K562 (cell line): ENCODE measurements around the gene DIPK1B. TPM values are rescaled to one million over a fixed set of nuclear protein-coding genes. Genes with fewer than 3 reads are reported as not detected.

ENCODE experiments used
- BCLAF1 ChIP-seq, 2 experiments: fragments of 450-650 bp in 1 of 2; IDR thresholded peaks; 2 replicates each; pipeline ENCODE4 v1.6.1; 2011 to 2017; ENCODE audit warnings: low read depth in 2 of 2, antibody characterized with exemption in 1 of 2, borderline replicate concordance in 1 of 2, low read length in 1 of 2, mild to moderate bottlenecking in 1 of 2, mixed read lengths in 1 of 2; ENCODE audit not compliant: control insufficient read depth in 1 of 2
- BRD4 ChIP-seq: fragments of 200-600 bp; sonication (generic); IDR thresholded peaks from 2 replicates; pipeline ENCODE4 v1.6.1; 2017; ENCODE audit warnings: inconsistent platforms
- ETS1 ChIP-seq: conservative IDR thresholded peaks from 2 replicates; pipeline ENCODE4 v1.6.1; 2011; ENCODE audit warnings: low read depth, mild to moderate bottlenecking, low read length; ENCODE audit not compliant: control insufficient read depth
- FOSL1 ChIP-seq: fragments of 200-800 bp; sonication (Bioruptor generic); conservative IDR thresholded peaks from 2 replicates; pipeline ENCODE4 v1.6.1; 2016; ENCODE audit warnings: missing genetic modification characterization, missing compliant biosample characterization
- FUS ChIP-seq: fragments of 200-400 bp; formaldehyde crosslinking; optimal IDR thresholded peaks from 2 replicates; pipeline ENCODE3; 2017; ENCODE audit warnings: low read depth, low read length
- GTF2E2 ChIP-seq: fragments of 200-800 bp; sonication (Bioruptor generic); IDR thresholded peaks from 2 replicates; pipeline ENCODE4 v1.6.1; 2016; ENCODE audit warnings: missing genetic modification characterization, missing compliant biosample characterization
- HNRNPL ChIP-seq: fragments of 200-400 bp; formaldehyde crosslinking; IDR thresholded peaks from 2 replicates; pipeline ENCODE4 v1.6.1; 2017; ENCODE audit warnings: low read depth, mild to moderate bottlenecking, low read length
- NR2F6 ChIP-seq: fragments of 450-650 bp; formaldehyde crosslinking; IDR thresholded peaks from 2 replicates; pipeline ENCODE4 v1.4.0; 2020; ENCODE audit warnings: mild to moderate bottlenecking
- RFX7 ChIP-seq: fragments of 250-450 bp; sonication (Bioruptor Pico); IDR thresholded peaks from 2 replicates; pipeline ENCODE4 v1.5.1; 2021; ENCODE audit warnings: mild to moderate bottlenecking
- SFPQ ChIP-seq: fragments of 200-400 bp; formaldehyde crosslinking; IDR thresholded peaks from 2 replicates; pipeline ENCODE4 v1.6.1; 2017; ENCODE audit warnings: mild to moderate bottlenecking, low read depth, low read length, moderate library complexity
- SMAD2 ChIP-seq: fragments of 150-350 bp; IDR thresholded peaks from 2 replicates; pipeline ENCODE4 v1.6.1; 2014; ENCODE audit warnings: low read depth, mild to moderate bottlenecking, low read length
- SMARCA4 ChIP-seq: fragments of 450-650 bp; IDR thresholded peaks from 2 replicates; pipeline ENCODE4 v1.6.1; 2016
- ZNF445 ChIP-seq: fragments of 250-450 bp; sonication (Bioruptor Pico); IDR thresholded peaks from 2 replicates; pipeline ENCODE4 v1.4.0; 2020; ENCODE audit warnings: low read depth, mild to moderate bottlenecking, moderate library complexity
- ZNF740 ChIP-seq, 3 experiments: fragments of 200-800 bp in 1 of 3; sonication (Bioruptor generic) in 1 of 3; sonication (generic) in 1 of 3; formaldehyde crosslinking in 1 of 3; IDR thresholded peaks; 2 replicates each; pipeline versions ENCODE4 v1.6.1 to v1.8.0; 2016 to 2022; ENCODE audit warnings: mild to moderate bottlenecking in 2 of 3, missing compliant biosample characterization in 2 of 3, missing genetic modification characterization in 2 of 3, missing genetic modification reagents in 1 of 3
- polyA plus RNA-seq, 8 experiments: library from polyadenylated mRNA; depleted of rRNA in 4 of 8; stranded (reverse) in 5 of 8; unstranded in 3 of 8; fragments of >200 nt; fragmentation: Nextera tagmentation in 2 of 8; fragmentation: Illumina TruSeq in 1 of 8; extraction: Ambion mirVana in 2 of 8; extraction: Trizol in 1 of 8; gene quantifications; 2 replicates each; pipeline versions ENCODE4 v1.2.1 to v1.2.3, GENCODE V29; 2011 to 2014; ENCODE audit warnings: inconsistent platforms in 1 of 8, missing spikeins in 1 of 8
- total RNA-seq, 7 experiments: library from RNA; depleted of rRNA in 6 of 7; stranded (reverse); fragments of >200 nt in 6 of 7; fragmentation: Illumina TruSeq in 2 of 7; extraction: Trizol in 2 of 7; gene quantifications; 2 replicates each; pipeline versions ENCODE4 v1.2.1 to v1.2.3, GENCODE V29; 2011 to 2021; ENCODE audit warnings: low replicate concordance in 1 of 7

The DIPK1B gene
- total and polyA plus RNA-seq, 9 of the 15 experiments (the other 6 are each of a cell fraction or from before 2014, with no cell fraction given) = 0.08 to 22.3 (median 5.9) TPM

DNA sequence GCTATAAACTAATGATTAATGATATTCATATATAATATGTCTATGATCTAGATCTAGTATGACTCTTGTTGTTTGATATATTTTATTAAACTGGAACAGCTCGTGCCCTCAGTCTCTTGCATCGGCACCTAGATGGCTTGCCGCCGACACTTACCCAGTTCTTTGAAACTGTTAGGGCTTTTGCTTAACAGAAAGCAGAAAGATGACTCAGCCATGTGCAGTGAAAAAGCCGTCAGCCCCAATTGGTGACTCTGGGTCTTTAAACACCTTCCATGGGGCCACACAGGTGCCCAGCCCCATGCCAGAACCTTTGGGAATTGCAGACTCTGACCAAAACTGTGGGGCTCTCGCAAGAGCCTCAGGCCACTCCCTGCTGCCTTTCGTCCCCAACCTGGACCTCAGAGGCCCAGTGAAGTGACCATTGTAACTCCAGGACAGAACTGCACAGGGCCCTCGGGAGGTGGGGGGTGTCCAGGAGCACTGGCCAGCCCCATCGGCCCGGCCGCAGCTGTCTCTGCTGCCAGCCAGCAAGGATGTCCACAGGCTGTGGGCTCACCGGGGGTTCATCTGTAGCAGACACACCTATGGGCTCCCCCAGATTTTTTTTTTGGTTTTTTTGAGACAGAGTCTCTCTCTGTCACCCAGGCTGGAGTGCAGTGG, 22.6 kb downstream of the DIPK1B start (continued):
- TF ChIP-seq ZNF445 (CRISPR knock-in tag) (no peak), BRD4 (no peak), ETS1 (no peak), BCLAF1 (IDR thresholded peaks at IDR 0.05; ENCODE audit: borderline replicate concordance in 1 of 2, control insufficient read depth in 1 of 2, low read depth in 2 of 2, low read length in 1 of 2) (no peak), SMARCA4 (no peak), NR2F6 (CRISPR knock-in tag) (no peak), SMAD2 (no peak), FOSL1 (tag) (0 out of 2 replicates have a peak, but pooled peaks have one; percentile 26), HNRNPL (no peak), RFX7 (CRISPR knock-in tag) (no peak), GTF2E2 (tag) (no peak), ZNF740 (CRISPR knock-in tag; IDR thresholded peaks at IDR 0.05) (0 out of 2 replicates have a peak, but pooled peaks have one; percentile 38), ZNF740 (tag; IDR thresholded peaks at IDR 0.05) (no peak), SFPQ (no peak), FUS (no peak)
